K562 (cell line): Measurements from ENCODE around the gene HSPB7. TPM values are rescaled to one million over a fixed set of nuclear protein-coding genes. Genes with fewer than 3 reads are reported as not detected.

Experiments used
- ESRRA ChIP-seq: fragments of 450-650 bp; IDR thresholded peaks from 2 replicates; pipeline ENCODE4 v1.6.1; 2014; ENCODE audit warnings: low read depth, mild to moderate bottlenecking, moderate library complexity, borderline replicate concordance
- ETV1 ChIP-seq: fragments of 450-650 bp; conservative IDR thresholded peaks from 2 replicates; pipeline ENCODE4 v1.6.1; 2016; ENCODE audit warnings: missing genetic modification characterization, control low read depth, low read depth, missing compliant biosample characterization
- GABPA ChIP-seq: fragments of 200-800 bp; sonication (Bioruptor generic); conservative IDR thresholded peaks from 2 replicates; pipeline ENCODE4 v1.6.1; 2016; ENCODE audit warnings: low read depth, missing genetic modification characterization, missing compliant biosample characterization
- HMGXB4 ChIP-seq: sonication (generic); formaldehyde crosslinking; IDR thresholded peaks from 2 replicates; pipeline ENCODE4 v1.8.1; 2023; ENCODE audit warnings: mild to moderate bottlenecking, missing genetic modification reagents
- JUND ChIP-seq, 2 experiments: IDR thresholded peaks; 2 replicates in 1 of 2; 3 replicates in 1 of 2; pipeline ENCODE4 v1.6.1; 2011; ENCODE audit warnings: borderline replicate concordance in 2 of 2, low read depth in 2 of 2, low read length in 2 of 2, improper control_type of control experiment in 1 of 2, missing biosample characterization in 1 of 2, missing genetic modification characterization in 1 of 2, missing genetic modification reagents in 1 of 2
- KLF13 ChIP-seq: fragments of 450-650 bp; IDR thresholded peaks from 2 replicates; pipeline ENCODE4 v1.6.1; 2016; ENCODE audit warnings: missing genetic modification characterization, low read depth, mild to moderate bottlenecking, missing compliant biosample characterization, moderate library complexity, borderline replicate concordance
- MAZ ChIP-seq, 2 experiments: fragments of 450-650 bp in 1 of 2; sonication (generic) in 1 of 2; formaldehyde crosslinking; IDR thresholded peaks in 1 of 2; conservative IDR thresholded peaks in 1 of 2; 2 replicates each; pipeline versions ENCODE4 v1.4.0 to v1.5.0; 2020; ENCODE audit warnings: mild to moderate bottlenecking in 1 of 2, missing genetic modification reagents in 1 of 2
- MEF2A ChIP-seq: IDR thresholded peaks from 2 replicates; pipeline ENCODE4 v1.6.1; 2011; ENCODE audit warnings: low read depth, mild to moderate bottlenecking, low read length, moderate library complexity; ENCODE audit not compliant: control insufficient read depth
- MTA2 ChIP-seq: fragments of 450-650 bp; IDR thresholded peaks from 2 replicates; pipeline ENCODE4 v1.6.1; 2016; ENCODE audit warnings: low read depth
- MTA3 ChIP-seq: fragments of 450-650 bp; formaldehyde crosslinking; IDR thresholded peaks from 2 replicates; pipeline ENCODE4 v1.6.1; 2017; ENCODE audit warnings: mild to moderate bottlenecking, borderline replicate concordance
- NCOR1 ChIP-seq: fragments of 450-650 bp; IDR thresholded peaks from 2 replicates; pipeline ENCODE4 v1.6.1; 2016; ENCODE audit warnings: mild to moderate bottlenecking, moderate library complexity
- PHF20 ChIP-seq: fragments of 450-650 bp; IDR thresholded peaks from 2 replicates; pipeline ENCODE4 v1.6.1; 2018; ENCODE audit not compliant: partially characterized antibody
- PKNOX1 ChIP-seq: fragments of 450-650 bp; IDR thresholded peaks from 2 replicates; pipeline ENCODE4 v1.6.1; 2016
- POLR3A ChIP-seq: IDR thresholded peaks from 2 replicates; pipeline ENCODE4 v1.6.1; 2011; ENCODE audit warnings: borderline replicate concordance, mild to moderate bottlenecking, moderate library complexity; ENCODE audit not compliant: insufficient read length, insufficient read depth; ENCODE audit errors: extremely low read depth
- SAP30 ChIP-seq: fragments of 200-600 bp; sonication (generic); IDR thresholded peaks from 2 replicates; pipeline ENCODE4 v1.6.1; 2012; ENCODE audit warnings: borderline replicate concordance, low read depth, mild to moderate bottlenecking, moderate library complexity, low read length, control low read depth, inconsistent platforms; ENCODE audit not compliant: insufficient read depth, poor library complexity, severe bottlenecking
- SMC3 ChIP-seq: conservative IDR thresholded peaks from 2 replicates; pipeline ENCODE4 v1.6.1; 2011; ENCODE audit warnings: low read depth, low read length, improper control_type of control experiment; ENCODE audit not compliant: insufficient read depth
- SRF ChIP-seq, 2 experiments: fragments of 250-450, 450-650 bp in 1 of 2; sonication (Bioruptor Pico) in 1 of 2; sonication (generic) in 1 of 2; formaldehyde crosslinking; IDR thresholded peaks; 2 replicates each; pipeline versions ENCODE4 v1.5.0 to v1.5.1; 2020 to 2022; ENCODE audit warnings: mild to moderate bottlenecking in 1 of 2, missing genetic modification reagents in 1 of 2
- ZNF184 ChIP-seq: sonication (generic); formaldehyde crosslinking; IDR thresholded peaks from 2 replicates; pipeline ENCODE4 v1.5.0; 2020; ENCODE audit warnings: missing genetic modification reagents
- ZNF311 ChIP-seq: fragments of 250-450 bp; sonication (Bioruptor Pico); IDR thresholded peaks from 2 replicates; pipeline ENCODE4 v1.4.0; 2020; ENCODE audit warnings: mild to moderate bottlenecking, moderate library complexity
- polyA plus RNA-seq, 8 experiments: library from polyadenylated mRNA; depleted of rRNA in 4 of 8; stranded (reverse) in 5 of 8; unstranded in 3 of 8; fragments of >200 nt; fragmentation: Nextera tagmentation in 2 of 8; fragmentation: Illumina TruSeq in 1 of 8; extraction: Ambion mirVana in 2 of 8; extraction: Trizol in 1 of 8; gene quantifications; 2 replicates each; pipeline versions ENCODE4 v1.2.1 to v1.2.3, GENCODE V29; 2011 to 2014; ENCODE audit warnings: inconsistent platforms in 1 of 8, missing spikeins in 1 of 8
- total RNA-seq, 7 experiments: library from RNA; depleted of rRNA in 6 of 7; stranded (reverse); fragments of >200 nt in 6 of 7; fragmentation: Illumina TruSeq in 2 of 7; extraction: Trizol in 2 of 7; gene quantifications; 2 replicates each; pipeline versions ENCODE4 v1.2.1 to v1.2.3, GENCODE V29; 2011 to 2021; ENCODE audit warnings: low replicate concordance in 1 of 7
- TF ChIP-seq, protein P1 (sequence below), 2 experiments: IDR thresholded peaks in 1 of 2; conservative IDR thresholded peaks in 1 of 2; 2 replicates each; pipeline ENCODE4 v1.6.1; 2016; ENCODE audit warnings: low read depth in 2 of 2, mild to moderate bottlenecking in 1 of 2, missing compliant biosample characterization in 1 of 2, missing genetic modification characterization in 1 of 2, moderate library complexity in 1 of 2

Gene HSPB7
- total and polyA plus RNA-seq, 9 of the 15 experiments (the other 6 are each of a cell fraction or from before 2014, with no cell fraction given) = 0.05 to 0.19 (median 0.07) TPM; not detected in 6

DNA sequence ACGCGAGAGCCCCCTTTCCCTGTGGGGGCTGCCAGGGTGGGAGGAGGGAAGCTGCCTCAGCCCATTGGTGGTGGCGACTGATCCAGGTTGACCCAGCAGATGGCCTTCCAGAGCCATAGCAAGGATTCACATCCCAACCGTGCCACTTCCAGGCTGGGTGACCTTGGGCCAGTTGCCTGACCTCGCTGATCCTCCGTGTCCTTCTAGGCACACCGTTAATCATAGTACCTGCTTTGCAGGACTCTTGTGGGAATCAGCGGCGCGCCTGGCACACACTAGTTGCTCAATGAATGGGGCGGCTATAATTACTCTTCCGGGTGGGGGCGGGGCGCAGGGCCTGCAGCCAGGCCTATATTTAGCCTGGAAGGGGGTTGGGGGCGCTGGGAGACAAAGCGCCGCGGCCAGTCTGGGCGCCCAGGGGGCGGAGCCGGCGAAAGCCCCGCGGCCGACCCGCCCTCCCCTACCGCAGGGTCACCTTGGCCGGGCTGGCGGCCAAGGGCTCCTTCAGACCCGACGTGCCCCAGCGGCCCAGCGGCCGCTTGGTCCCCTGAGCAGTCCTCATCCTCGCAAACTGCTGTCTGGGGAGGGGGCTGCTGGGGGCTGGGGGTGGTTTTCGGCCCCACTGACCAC lies 5.1 kb downstream of the HSPB7 start (continued):
- TF ChIP-seq JUND (IDR thresholded peaks at IDR 0.05; ENCODE audit: borderline replicate concordance, low read depth, low read length) (peak; percentile 45; the same call in 1 of the 2 replicates), JUND (tag; IDR thresholded peaks at IDR 0.05; ENCODE audit: borderline replicate concordance, low read depth, low read length) (no peak), ESRRA (peak; percentile 97), KLF13 (tag) (peak; percentile 75; the same call in 1 of the 2 replicates), ETV1 (tag) (peak; percentile 77), SRF (CRISPR knock-in tag; IDR thresholded peaks at IDR 0.05) (peak in 1 of 2 experiments; percentile 83; a peak in 2 of 4 replicates), PKNOX1 (peak; percentile 33; the same call in 1 of the 2 replicates), SMC3 (peak; percentile 35; the same call in 1 of the 2 replicates), MTA3 (peak; percentile 66; the same call in 1 of the 2 replicates), POLR3A (no peak), PHF20 (peak; percentile 53), NCOR1 (peak; percentile 83), SAP30 (peak; percentile 36), GABPA (peak; percentile 43; the same call in 1 of the 2 replicates), MTA2 (no peak), ZNF184 (CRISPR knock-in tag) (no peak), HMGXB4 (no peak), MEF2A (peak; percentile 99), MAZ (CRISPR knock-in tag; conservative IDR thresholded peaks at IDR 0.05 in 1 of 2, IDR thresholded peaks at IDR 0.05 in 1 of 2) (no peak; a peak in 1 of 4 replicates), ZNF311 (CRISPR knock-in tag) (no peak)
- TF ChIP-seq, protein P1, sequence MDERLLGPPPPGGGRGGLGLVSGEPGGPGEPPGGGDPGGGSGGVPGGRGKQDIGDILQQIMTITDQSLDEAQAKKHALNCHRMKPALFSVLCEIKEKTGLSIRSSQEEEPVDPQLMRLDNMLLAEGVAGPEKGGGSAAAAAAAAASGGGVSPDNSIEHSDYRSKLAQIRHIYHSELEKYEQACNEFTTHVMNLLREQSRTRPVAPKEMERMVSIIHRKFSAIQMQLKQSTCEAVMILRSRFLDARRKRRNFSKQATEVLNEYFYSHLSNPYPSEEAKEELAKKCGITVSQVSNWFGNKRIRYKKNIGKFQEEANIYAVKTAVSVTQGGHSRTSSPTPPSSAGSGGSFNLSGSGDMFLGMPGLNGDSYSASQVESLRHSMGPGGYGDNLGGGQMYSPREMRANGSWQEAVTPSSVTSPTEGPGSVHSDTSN (CRISPR knock-in tag; IDR thresholded peaks at IDR 0.05; ENCODE audit: low read depth) = no peak
- TF ChIP-seq, protein P1 (tag; conservative IDR thresholded peaks at IDR 0.05; ENCODE audit: low read depth) = no peak
